ENCODE results near the gene NNMT. TPM values are rescaled to one million over a fixed set of nuclear protein-coding genes. Genes with fewer than 3 reads are reported as not detected.

The NNMT gene
- total RNA-seq, 1 experiment from 2014 or later: not detected

GRCh38 chr11:114343020-114343419 lies 46.8 kb downstream of the NNMT start:
- Histone ChIP-seq H3K36me3 (ENCODE audit: control insufficient read depth in 1 of 2, insufficient read depth in 2 of 2, low read length in 2 of 2) (no peaks in the 10 kb centered on the region), H3K27me3 (ENCODE audit: insufficient read depth, low read length) (no peaks in the 10 kb centered on the region), H3K4me1 (ENCODE audit: control insufficient read depth in 1 of 2, insufficient read depth in 2 of 2, low read length in 2 of 2) (peaks cover 0 to 4% of the 10 kb centered on the region in 2 experiments; a peak in 1 of 4 replicates), H3K4me3 (replicated peaks in 1 of 2; ENCODE audit: low read depth in 1 of 2, low read length in 2 of 2) (no peak overlapping the region), H4K20me1 (ENCODE audit: insufficient read depth) (no peaks in the 10 kb centered on the region; the same call in 1 of the 2 replicates), H3K9ac (ENCODE audit: low read length) (no peak overlapping the region), H3K27ac (ENCODE audit: low read depth, low read length) (no peak overlapping the region), H3K4me2 (ENCODE audit: low read length) (no peak overlapping the region), H3K9me3 (ENCODE audit: control insufficient read depth in 1 of 2, insufficient read depth in 1 of 2, low read depth in 1 of 2, low read length in 2 of 2) (no peaks in the 10 kb centered on the region), H3K9me2 (ENCODE audit: insufficient read depth) (peaks cover 4% of the 10 kb centered on the region; the same call in 1 of the 2 replicates), H2AFZ (ENCODE audit: low read depth, low read length, poor library complexity, severe bottlenecking) (no peak overlapping the region), H3K79me2 (ENCODE audit: insufficient read depth, low read length) (no peaks in the 10 kb centered on the region)
- ChIA-PET RAD21 (ENCODE audit: low non-redundant PET in 1 of 2, low total read pairs in 2 of 2, uncharacterized antibody in 2 of 2, unreplicated experiment in 2 of 2) (no interaction called here), CTCF (no interaction called here), POLR2A (no interaction called here)
- no TSS peak for BruUV-seq (replicated peaks)
- no peak for TF ChIP-seq POLR2AphosphoS5 (IDR thresholded peaks at IDR 0.05; ENCODE audit: low read depth, low read length)
- TF ChIP-seq ELF1 (IDR thresholded peaks at IDR 0.05; ENCODE audit: borderline replicate concordance, low read depth): no peak
- no peak for TF ChIP-seq TCF7L2 (IDR thresholded peaks at IDR 0.05; ENCODE audit: borderline replicate concordance, extremely low read depth, insufficient read depth, insufficient read length)
- TF ChIP-seq ZBTB33 (IDR thresholded peaks at IDR 0.05; ENCODE audit: extremely low read depth, insufficient replicate concordance, low read length): no peak
- TF ChIP-seq SRF (IDR thresholded peaks at IDR 0.05; ENCODE audit: low read depth): no peak
- no peak for TF ChIP-seq EGR1 (IDR thresholded peaks at IDR 0.05; ENCODE audit: low read depth)
- TF ChIP-seq FOSL1 (IDR thresholded peaks at IDR 0.05; ENCODE audit: low read depth): no peak
- TF ChIP-seq MAX (IDR thresholded peaks at IDR 0.05): no peak
- TF ChIP-seq REST (IDR thresholded peaks at IDR 0.05; ENCODE audit: low read depth): no peak
- DNase-seq (ENCODE audit: low read depth, low spot score): no peak
- no peak for ATAC-seq
- intact Hi-C loops (cut with micrococcal nuclease): loop anchor here (10.0 kb wide), 3 partner anchors 122 to 1932 kb away; no protein-coding TSS in a partner anchor

All from HCT116 (cell line).